Measurements from ENCODE around the gene LRRC75A. TPM values are rescaled to one million over a fixed set of nuclear protein-coding genes. Genes with fewer than 3 reads are reported as not detected.

The LRRC75A gene
- total and polyA plus RNA-seq, 2 donors (not counting 1 experiment from before 2014, with no cell fraction given), result 0.64 to 3.1 TPM

GRCh38 chr17:16422416-16422815 lies 69.6 kb downstream of the LRRC75A start:
- H4K20me1 ChIP-seq (ENCODE audit: control insufficient read depth, extremely low read depth, insufficient read depth, low read length), result no peaks in the 10 kb centered on the region
- peaks cover 11% of the 10 kb centered on the region for H3K79me2 ChIP-seq (ENCODE audit: control insufficient read depth, insufficient read depth, low read length)
- H2AFZ ChIP-seq (ENCODE audit: low read length), result no peak overlapping the region
- TF ChIP-seq CTCF (conservative IDR thresholded peaks at IDR 0.05 in 1 of 2, IDR thresholded peaks at IDR 0.05 in 1 of 2; ENCODE audit: low read depth in 1 of 2, low read length in 2 of 2), result no peak
- TF ChIP-seq EZH2 (IDR thresholded peaks at IDR 0.05; ENCODE audit: low read length, missing control alignments), result no peak
- H3K27ac ChIP-seq (ENCODE audit: insufficient read depth, low read length), result no peak overlapping the region
- no peak overlapping the region for H3K9ac ChIP-seq (ENCODE audit: insufficient read depth, low read length)
- no peaks in the 10 kb centered on the region for H3K27me3 ChIP-seq (ENCODE audit: control insufficient read depth, insufficient read depth, low read length)
- H3K4me3 ChIP-seq (replicated peaks in 1 of 4; ENCODE audit: control extremely low read depth in 1 of 4, insufficient read depth in 1 of 4, low read depth in 3 of 4, low read length in 4 of 4), result no peak overlapping the region
- peaks cover 37% of the 10 kb centered on the region for H3K36me3 ChIP-seq (ENCODE audit: control insufficient read depth, insufficient read depth, low read length)
- H3K4me2 ChIP-seq (ENCODE audit: extremely low read depth, insufficient read depth, low read length), result no peak overlapping the region
- peaks cover 33% of the 10 kb centered on the region for H3K4me1 ChIP-seq (ENCODE audit: control insufficient read depth, extremely low read depth, insufficient read depth, low read length)
- no peaks in the 10 kb centered on the region for H3K9me3 ChIP-seq (ENCODE audit: control insufficient read depth, insufficient read depth, low read depth, low read length)
- DNase-seq (ENCODE audit: low read depth in 2 of 2), result no peak

GRCh38 chr17:16419929-16420271 lies 72.1 kb downstream of the LRRC75A start:
- TF ChIP-seq EZH2 (IDR thresholded peaks at IDR 0.05; ENCODE audit: low read length, missing control alignments) (no peak), CTCF (conservative IDR thresholded peaks at IDR 0.05 in 1 of 2, IDR thresholded peaks at IDR 0.05 in 1 of 2; ENCODE audit: low read depth in 1 of 2, low read length in 2 of 2) (no peak)
- H3K27ac ChIP-seq (ENCODE audit: insufficient read depth, low read length), result peak overlapping the region; percentile 91
- peaks cover 30% of the 10 kb centered on the region for H3K79me2 ChIP-seq (ENCODE audit: control insufficient read depth, insufficient read depth, low read length)
- H3K9me3 ChIP-seq (ENCODE audit: control insufficient read depth, insufficient read depth, low read depth, low read length), result no peaks in the 10 kb centered on the region
- H3K4me3 ChIP-seq (replicated peaks in 1 of 4; ENCODE audit: control extremely low read depth in 1 of 4, insufficient read depth in 1 of 4, low read depth in 3 of 4, low read length in 4 of 4), result peak overlapping the region in 2 of 4 experiments; percentile 5 to 35
- H3K4me1 ChIP-seq (ENCODE audit: control insufficient read depth, extremely low read depth, insufficient read depth, low read length), result peaks cover 35% of the 10 kb centered on the region
- H3K4me2 ChIP-seq (ENCODE audit: extremely low read depth, insufficient read depth, low read length), result peak overlapping the region; percentile 67
- H3K9ac ChIP-seq (ENCODE audit: insufficient read depth, low read length), result peak overlapping the region; percentile 48
- DNase-seq (ENCODE audit: low read depth in 2 of 2), result peak; percentile 63 to 90
- H3K27me3 ChIP-seq (ENCODE audit: control insufficient read depth, insufficient read depth, low read length), result no peaks in the 10 kb centered on the region
- H3K36me3 ChIP-seq (ENCODE audit: control insufficient read depth, insufficient read depth, low read length), result peaks cover 25% of the 10 kb centered on the region
- H2AFZ ChIP-seq (ENCODE audit: low read length), result no peak overlapping the region
- H4K20me1 ChIP-seq (ENCODE audit: control insufficient read depth, extremely low read depth, insufficient read depth, low read length), result no peaks in the 10 kb centered on the region

- peak; percentile 85 to 93 for DNase-seq (ENCODE audit: low read depth in 2 of 2)
- Histone ChIP-seq H3K4me3 (replicated peaks in 1 of 4; ENCODE audit: control extremely low read depth in 1 of 4, insufficient read depth in 1 of 4, low read depth in 3 of 4, low read length in 4 of 4) (peak overlapping the region; percentile 4 to 35 (median 11)), H3K27me3 (ENCODE audit: control insufficient read depth, insufficient read depth, low read length) (no peaks in the 10 kb centered on the region), H3K4me1 (ENCODE audit: control insufficient read depth, extremely low read depth, insufficient read depth, low read length) (peaks cover 35% of the 10 kb centered on the region), H4K20me1 (ENCODE audit: control insufficient read depth, extremely low read depth, insufficient read depth, low read length) (no peaks in the 10 kb centered on the region), H3K79me2 (ENCODE audit: control insufficient read depth, insufficient read depth, low read length) (peaks cover 30% of the 10 kb centered on the region), H3K9me3 (ENCODE audit: control insufficient read depth, insufficient read depth, low read depth, low read length) (no peaks in the 10 kb centered on the region), H3K4me2 (ENCODE audit: extremely low read depth, insufficient read depth, low read length) (peak overlapping the region; percentile 67), H3K36me3 (ENCODE audit: control insufficient read depth, insufficient read depth, low read length) (peaks cover 25% of the 10 kb centered on the region), H2AFZ (ENCODE audit: low read length) (no peak overlapping the region), H3K9ac (ENCODE audit: insufficient read depth, low read length) (peak overlapping the region; percentile 48), H3K27ac (ENCODE audit: insufficient read depth, low read length) (peak overlapping the region; percentile 91)
- peak in 1 of 2 donors; percentile 7 for TF ChIP-seq CTCF (conservative IDR thresholded peaks at IDR 0.05 in 1 of 2, IDR thresholded peaks at IDR 0.05 in 1 of 2; ENCODE audit: low read depth in 1 of 2, low read length in 2 of 2)
- no peak for TF ChIP-seq EZH2 (IDR thresholded peaks at IDR 0.05; ENCODE audit: low read length, missing control alignments)
Observed at GRCh38 chr17:16419074-16419928, 72.7 kb downstream of the LRRC75A start.
